Skeletal muscle satellite cell (primary cell): ENCODE data around the gene HTT.

ENCODE experiments used
- H3K27me3 ChIP-seq: 2 replicates; pipeline ENCODE4 v1.7.0; 2013; ENCODE audit warnings: low read length; ENCODE audit not compliant: control insufficient read depth, insufficient read depth
- H3K36me3 ChIP-seq: 2 replicates; pipeline ENCODE4 v1.7.0; 2013; ENCODE audit warnings: mild to moderate bottlenecking, control low read depth, low read length; ENCODE audit not compliant: insufficient read depth
- H3K4me1 ChIP-seq: 2 replicates; pipeline ENCODE4 v1.7.0; 2013; ENCODE audit warnings: low read length; ENCODE audit not compliant: control insufficient read depth, insufficient read depth
- H3K4me2 ChIP-seq: 2 replicates; pipeline ENCODE4 v1.7.0; 2013; ENCODE audit warnings: mild to moderate bottlenecking, low read length
- H3K4me3 ChIP-seq: 2 replicates; pipeline ENCODE4 v1.7.0; 2013; ENCODE audit warnings: low read length
- H3K9ac ChIP-seq: 2 replicates; pipeline ENCODE4 v1.7.0; 2013; ENCODE audit warnings: mild to moderate bottlenecking, low read depth, low read length, moderate library complexity
- H3K9me3 ChIP-seq: replicated peaks from 2 replicates; pipeline ENCODE4 v1.7.0; 2013; ENCODE audit warnings: mild to moderate bottlenecking, control low read depth, low read length

The HTT gene

DNA sequence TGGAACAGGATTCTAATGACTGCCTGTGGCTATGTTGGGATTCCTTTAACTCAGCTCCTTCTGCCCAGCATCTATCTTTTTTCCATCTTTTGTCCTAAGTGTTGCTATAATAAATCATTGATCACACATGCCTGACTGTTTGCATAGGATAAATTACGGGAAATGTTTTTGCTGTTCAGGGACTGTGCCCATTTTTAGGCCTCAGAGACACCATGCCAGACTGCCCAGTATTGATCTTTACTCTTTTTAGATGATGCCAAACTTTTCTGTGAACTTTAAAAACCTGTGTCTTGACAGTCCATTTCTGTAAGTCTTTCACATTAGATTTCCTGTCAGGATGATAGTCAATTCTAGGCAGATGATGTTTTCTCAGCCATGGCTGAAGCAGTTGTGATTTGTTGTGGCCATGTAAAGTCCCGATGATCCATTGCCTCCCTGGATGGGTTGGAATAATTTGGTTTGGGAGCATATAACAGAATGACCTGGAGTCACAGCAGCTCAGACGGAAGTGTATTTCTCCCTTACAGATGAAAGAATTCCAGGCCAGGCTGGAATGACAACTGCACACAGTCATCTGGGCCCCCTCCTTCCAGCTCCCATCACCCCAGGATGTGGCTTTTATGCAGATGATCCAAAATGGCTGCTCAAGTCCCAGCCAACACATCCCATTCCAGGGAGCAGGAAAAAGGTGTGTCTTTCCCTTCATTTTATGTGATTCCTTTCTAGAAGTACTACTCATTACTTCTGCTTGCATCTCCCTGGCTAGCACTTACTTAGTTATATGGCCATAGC, 3.6 kb upstream of the HTT start:
- H3K4me3 ChIP-seq: no peak overlapping the region
- no peaks in the 10 kb centered on the region for H3K36me3 ChIP-seq
- no peak overlapping the region for H3K9ac ChIP-seq
- no peak overlapping the region for H3K4me2 ChIP-seq
- peaks cover 6% of the 10 kb centered on the region for H3K27me3 ChIP-seq
- H3K4me1 ChIP-seq: peaks cover 8% of the 10 kb centered on the region
- no peaks in the 10 kb centered on the region for H3K9me3 ChIP-seq

DNA sequence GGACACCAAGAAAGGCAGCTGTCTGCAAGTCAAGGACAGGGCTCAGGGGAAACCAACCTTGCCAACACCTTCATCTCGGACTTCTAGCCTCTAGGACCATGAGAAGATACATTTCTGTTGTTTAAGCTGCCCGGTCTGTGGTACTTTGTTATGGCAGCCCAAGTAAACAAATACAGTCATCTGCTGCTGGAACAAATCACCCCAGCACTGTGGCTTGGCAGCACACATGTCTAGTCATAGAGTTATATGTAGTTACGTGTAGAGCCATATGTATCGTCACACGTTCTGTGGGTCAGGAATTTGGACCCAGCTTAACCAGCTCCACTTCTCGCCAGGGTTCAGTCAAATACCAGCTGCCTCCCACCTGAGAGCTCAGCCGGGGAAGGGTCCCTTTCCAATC, 2.7 kb upstream of the HTT start:
- H3K27me3 ChIP-seq: peaks cover 3% of the 10 kb centered on the region
- peaks cover 16% of the 10 kb centered on the region for H3K4me1 ChIP-seq
- H3K4me3 ChIP-seq: no peak overlapping the region
- no peak overlapping the region for H3K4me2 ChIP-seq
- no peaks in the 10 kb centered on the region for H3K36me3 ChIP-seq
- no peaks in the 10 kb centered on the region for H3K9me3 ChIP-seq
- no peak overlapping the region for H3K9ac ChIP-seq

DNA sequence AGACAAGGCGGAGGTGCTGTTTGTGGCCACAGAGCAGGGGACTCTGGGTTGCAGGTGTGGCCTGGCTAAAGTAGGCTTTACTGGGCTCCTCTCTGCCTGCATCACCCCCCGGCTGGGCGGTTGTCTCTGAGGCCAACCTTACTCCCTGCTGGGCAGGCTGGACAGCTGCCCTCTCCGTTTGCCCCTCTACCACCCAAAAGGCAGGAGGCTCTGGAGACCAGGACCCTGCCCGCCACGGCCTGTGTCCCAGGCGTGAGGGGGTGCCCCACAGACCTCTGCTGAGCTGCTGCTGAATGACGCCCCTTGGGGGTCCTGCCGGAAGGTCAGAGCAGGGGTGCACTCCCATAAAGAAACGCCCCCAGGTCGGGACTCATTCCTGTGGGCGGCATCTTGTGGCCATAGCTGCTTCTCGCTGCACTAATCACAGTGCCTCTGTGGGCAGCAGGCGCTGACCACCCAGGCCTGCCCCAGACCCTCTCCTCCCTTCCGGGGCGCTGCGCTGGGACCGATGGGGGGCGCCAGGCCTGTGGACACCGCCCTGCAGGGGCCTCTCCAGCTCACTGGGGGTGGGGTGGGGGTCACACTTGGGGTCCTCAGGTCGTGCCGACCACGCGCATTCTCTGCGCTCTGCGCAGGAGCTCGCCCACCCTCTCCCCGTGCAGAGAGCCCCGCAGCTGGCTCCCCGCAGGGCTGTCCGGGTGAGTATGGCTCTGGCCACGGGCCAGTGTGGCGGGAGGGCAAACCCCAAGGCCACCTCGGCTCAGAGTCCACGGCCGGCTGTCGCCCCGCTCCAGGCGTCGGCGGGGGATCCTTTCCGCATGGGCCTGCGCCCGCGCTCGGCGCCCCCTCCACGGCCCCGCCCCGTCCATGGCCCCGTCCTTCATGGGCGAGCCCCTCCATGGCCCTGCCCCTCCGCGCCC, 1.1 kb upstream of the HTT start:
- H3K9ac ChIP-seq: peak overlapping the region; percentile 60
- peak overlapping the region; percentile 96 for H3K4me2 ChIP-seq
- no peaks in the 10 kb centered on the region for H3K9me3 ChIP-seq
- H3K27me3 ChIP-seq: no peaks in the 10 kb centered on the region
- H3K4me3 ChIP-seq: peak overlapping the region; percentile 78
- peaks cover 16% of the 10 kb centered on the region for H3K4me1 ChIP-seq
- no peaks in the 10 kb centered on the region for H3K36me3 ChIP-seq

GRCh38 chr4:3074846-3075651, 568 bp downstream of the HTT start:
- Histone ChIP-seq H3K9me3 (no peaks in the 10 kb centered on the region), H3K9ac (peak overlapping the region; percentile 91), H3K4me1 (peaks cover 16% of the 10 kb centered on the region), H3K4me2 (peak overlapping the region; percentile 98), H3K36me3 (no peaks in the 10 kb centered on the region), H3K27me3 (no peaks in the 10 kb centered on the region), H3K4me3 (peak overlapping the region; percentile 100)

- Histone ChIP-seq H3K36me3 (no peaks in the 10 kb centered on the region), H3K4me3 (peak overlapping the region; percentile 79), H3K4me2 (peak overlapping the region; percentile 98), H3K9ac (peak overlapping the region; percentile 88), H3K9me3 (no peaks in the 10 kb centered on the region), H3K27me3 (no peaks in the 10 kb centered on the region), H3K4me1 (peaks cover 16% of the 10 kb centered on the region)
These were observed 1.1 kb downstream of the HTT start for GRCh38 chr4:3075652-3075981.

- Histone ChIP-seq H3K4me1 (peaks cover 10% of the 10 kb centered on the region), H3K9ac (no peak overlapping the region)
These were observed 3.3 kb downstream of the HTT start for GRCh38 chr4:3077796-3078195.

DNA sequence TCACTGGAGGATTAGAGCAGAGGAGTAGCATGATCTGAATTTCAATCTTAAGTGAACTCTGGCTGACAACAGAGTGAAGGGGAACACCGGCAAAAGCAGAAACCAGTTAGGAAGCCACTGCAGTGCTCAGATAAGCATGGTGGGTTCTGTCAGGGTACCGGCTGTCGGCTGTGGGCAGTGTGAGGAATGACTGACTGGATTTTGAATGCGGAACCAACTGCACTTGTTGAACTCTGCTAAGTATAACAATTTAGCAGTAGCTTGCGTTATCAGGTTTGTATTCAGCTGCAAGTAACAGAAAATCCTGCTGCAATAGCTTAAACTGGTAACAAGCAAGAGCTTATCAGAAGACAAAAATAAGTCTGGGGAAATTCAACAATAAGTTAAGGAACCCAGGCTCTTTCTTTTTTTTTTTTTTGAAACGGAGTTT, 5.2 kb downstream of the HTT start:
- H3K27me3 ChIP-seq: no peaks in the 10 kb centered on the region
- H3K4me1 ChIP-seq: peaks cover 10% of the 10 kb centered on the region
- H3K36me3 ChIP-seq: no peaks in the 10 kb centered on the region
- H3K9me3 ChIP-seq: no peaks in the 10 kb centered on the region
- no peak overlapping the region for H3K4me3 ChIP-seq
- no peak overlapping the region for H3K9ac ChIP-seq
- H3K4me2 ChIP-seq: no peak overlapping the region

More at GRCh38 chr4:3077796-3078195, 3.3 kb downstream of the HTT start:
- no peaks in the 10 kb centered on the region for H3K27me3 ChIP-seq
- H3K4me3 ChIP-seq: no peak overlapping the region
- H3K4me2 ChIP-seq: no peak overlapping the region
- H3K36me3 ChIP-seq: no peaks in the 10 kb centered on the region
- H3K9me3 ChIP-seq: no peaks in the 10 kb centered on the region

GRCh38 chr4:3082925-3083515, 8.5 kb downstream of the HTT start:
- no peak overlapping the region for H3K4me2 ChIP-seq
- H3K4me1 ChIP-seq: no peaks in the 10 kb centered on the region
- peaks cover 6% of the 10 kb centered on the region for H3K36me3 ChIP-seq
- H3K9ac ChIP-seq: no peak overlapping the region
- no peak overlapping the region for H3K4me3 ChIP-seq
- H3K9me3 ChIP-seq: no peaks in the 10 kb centered on the region
- no peaks in the 10 kb centered on the region for H3K27me3 ChIP-seq

GRCh38 chr4:3083732-3084131, 9.3 kb downstream of the HTT start:
- Histone ChIP-seq H3K9ac (no peak overlapping the region), H3K4me1 (no peaks in the 10 kb centered on the region), H3K36me3 (peaks cover 6% of the 10 kb centered on the region), H3K4me2 (no peak overlapping the region), H3K9me3 (no peaks in the 10 kb centered on the region), H3K27me3 (no peaks in the 10 kb centered on the region), H3K4me3 (no peak overlapping the region)

DNA sequence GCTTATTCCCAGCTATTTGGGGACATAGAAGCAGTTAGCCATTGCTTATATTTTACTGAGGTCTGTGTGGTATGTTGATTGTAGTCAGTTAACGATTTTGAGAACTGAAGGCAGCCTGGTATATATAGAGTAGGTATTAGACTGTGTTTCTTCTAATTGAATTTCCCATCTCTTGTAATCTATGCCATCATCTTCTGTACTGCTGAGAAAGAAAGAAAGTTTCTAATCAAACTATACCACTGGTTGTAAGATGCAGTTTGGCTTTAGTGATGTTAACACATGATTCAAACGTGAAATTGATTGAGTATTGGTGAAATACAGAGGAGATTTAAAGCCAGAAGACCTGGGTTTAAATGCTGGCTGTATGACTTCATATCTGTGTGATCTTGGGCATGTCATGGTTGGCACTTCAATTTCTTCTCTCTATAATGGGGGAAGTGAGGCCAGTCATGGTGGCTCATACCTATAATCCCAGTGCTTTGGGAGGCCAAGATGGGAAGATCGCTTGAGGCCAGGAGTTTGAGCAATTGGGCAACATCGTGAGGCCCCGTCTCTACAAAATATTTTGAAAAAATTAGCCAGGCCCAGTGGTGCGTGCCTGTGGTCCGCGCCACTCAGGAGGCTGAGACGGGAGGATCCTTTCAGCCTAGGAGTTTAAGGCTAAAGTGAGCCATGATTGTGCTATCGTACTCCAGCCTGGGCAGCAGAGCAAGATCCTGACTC, 11.6 kb downstream of the HTT start:
- Histone ChIP-seq H3K4me1 (no peaks in the 10 kb centered on the region), H3K4me3 (no peak overlapping the region), H3K4me2 (no peak overlapping the region), H3K9me3 (no peaks in the 10 kb centered on the region), H3K36me3 (peaks cover 15% of the 10 kb centered on the region), H3K9ac (no peak overlapping the region), H3K27me3 (no peaks in the 10 kb centered on the region)
